Measurements from ENCODE around the gene TFCP2L1.

The TFCP2L1 gene

DNA sequence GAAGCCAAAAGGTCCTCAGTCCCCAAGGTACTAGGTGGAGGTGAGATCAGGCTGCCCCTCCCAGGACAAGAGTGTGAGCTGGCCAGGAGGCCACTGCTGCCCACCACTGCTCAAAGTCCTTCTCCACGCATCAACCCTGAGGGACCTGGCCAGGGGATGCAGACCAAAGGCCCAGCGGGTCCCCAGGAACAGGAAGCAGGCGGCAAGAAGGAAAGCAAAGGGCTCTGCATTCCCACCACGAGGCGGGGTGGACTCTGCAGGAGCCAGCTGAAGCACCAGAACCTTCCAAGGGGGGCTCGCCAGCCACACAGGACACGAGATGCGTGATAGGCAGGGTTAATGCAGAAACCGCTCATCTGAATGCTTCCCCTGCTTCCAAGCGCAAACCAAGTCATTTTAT is 67.4 kb downstream of the TFCP2L1 start (continued):
- no peak for TF ChIP-seq ZNF549 (tag by site-specific recombination; IDR thresholded peaks at IDR 0.05)
- TF ChIP-seq ZNF48 (tag by site-specific recombination; IDR thresholded peaks at IDR 0.05) = no peak

DNA sequence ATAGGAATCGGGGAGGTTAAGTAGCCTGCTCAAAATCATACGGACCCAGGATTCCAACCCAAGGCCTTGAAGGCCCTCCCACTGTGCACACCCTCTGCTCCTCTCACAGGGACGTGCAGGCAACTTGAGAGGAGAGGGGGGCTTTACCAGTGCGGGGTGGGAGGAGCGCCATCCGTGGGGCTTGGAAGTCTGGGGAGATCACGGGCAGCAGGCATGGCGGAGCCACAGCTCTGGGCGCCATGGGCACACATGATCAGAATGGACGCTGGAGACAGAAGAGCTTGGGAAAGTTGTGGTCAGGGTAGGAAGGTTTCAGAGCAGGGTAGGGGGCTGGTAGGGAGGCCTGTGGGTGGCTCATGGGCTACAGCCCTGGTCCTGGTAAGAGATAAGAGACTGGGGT is 70.7 kb downstream of the TFCP2L1 start:
- no peaks in the 10 kb centered on the region for H3K9me3 ChIP-seq (ENCODE audit: control insufficient read depth, insufficient read depth, low read depth, low read length)
- no peaks in the 10 kb centered on the region for H3K4me1 ChIP-seq (ENCODE audit: control insufficient read depth, insufficient read depth, low read length)
- no peak overlapping the region for H3K4me3 ChIP-seq (ENCODE audit: low read depth, low read length)
- POLR2A ChIA-PET = no interaction called here
- CTCF ChIA-PET = no interaction called here
- no peak overlapping the region for H3K27ac ChIP-seq (ENCODE audit: extremely low read depth, low read depth, low read length)
- TF ChIP-seq ZNF138 (tag by site-specific recombination; IDR thresholded peaks at IDR 0.05; ENCODE audit: borderline replicate concordance) (no peak), SCRT1 (tag by site-specific recombination; IDR thresholded peaks at IDR 0.05; ENCODE audit: borderline replicate concordance) (no peak), ZNF350 (tag by site-specific recombination; IDR thresholded peaks at IDR 0.05) (no peak)
- TF ChIP-seq, protein P1, sequence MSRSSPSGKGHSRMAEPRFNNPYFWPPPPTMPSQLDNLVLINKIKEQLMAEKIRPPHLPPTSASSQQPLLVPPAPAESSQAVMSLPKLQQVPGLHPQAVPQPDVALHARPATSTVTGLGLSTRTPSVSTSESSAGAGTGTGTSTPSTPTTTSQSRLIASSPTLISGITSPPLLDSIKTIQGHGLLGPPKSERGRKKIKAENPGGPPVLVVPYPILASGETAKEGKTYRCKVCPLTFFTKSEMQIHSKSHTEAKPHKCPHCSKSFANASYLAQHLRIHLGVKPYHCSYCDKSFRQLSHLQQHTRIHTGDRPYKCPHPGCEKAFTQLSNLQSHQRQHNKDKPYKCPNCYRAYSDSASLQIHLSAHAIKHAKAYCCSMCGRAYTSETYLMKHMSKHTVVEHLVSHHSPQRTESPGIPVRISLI (tag by site-specific recombination; IDR thresholded peaks at IDR 0.05) = no peak
- TF ChIP-seq, protein P2, sequence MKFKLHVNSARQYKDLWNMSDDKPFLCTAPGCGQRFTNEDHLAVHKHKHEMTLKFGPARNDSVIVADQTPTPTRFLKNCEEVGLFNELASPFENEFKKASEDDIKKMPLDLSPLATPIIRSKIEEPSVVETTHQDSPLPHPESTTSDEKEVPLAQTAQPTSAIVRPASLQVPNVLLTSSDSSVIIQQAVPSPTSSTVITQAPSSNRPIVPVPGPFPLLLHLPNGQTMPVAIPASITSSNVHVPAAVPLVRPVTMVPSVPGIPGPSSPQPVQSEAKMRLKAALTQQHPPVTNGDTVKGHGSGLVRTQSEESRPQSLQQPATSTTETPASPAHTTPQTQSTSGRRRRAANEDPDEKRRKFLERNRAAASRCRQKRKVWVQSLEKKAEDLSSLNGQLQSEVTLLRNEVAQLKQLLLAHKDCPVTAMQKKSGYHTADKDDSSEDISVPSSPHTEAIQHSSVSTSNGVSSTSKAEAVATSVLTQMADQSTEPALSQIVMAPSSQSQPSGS (tag by site-specific recombination; IDR thresholded peaks at IDR 0.05; ENCODE audit: low read depth) = no peak
- H3K36me3 ChIP-seq (ENCODE audit: control insufficient read depth in 2 of 2, insufficient read depth in 1 of 2, low read length in 2 of 2) = no peaks in the 10 kb centered on the region

DNA sequence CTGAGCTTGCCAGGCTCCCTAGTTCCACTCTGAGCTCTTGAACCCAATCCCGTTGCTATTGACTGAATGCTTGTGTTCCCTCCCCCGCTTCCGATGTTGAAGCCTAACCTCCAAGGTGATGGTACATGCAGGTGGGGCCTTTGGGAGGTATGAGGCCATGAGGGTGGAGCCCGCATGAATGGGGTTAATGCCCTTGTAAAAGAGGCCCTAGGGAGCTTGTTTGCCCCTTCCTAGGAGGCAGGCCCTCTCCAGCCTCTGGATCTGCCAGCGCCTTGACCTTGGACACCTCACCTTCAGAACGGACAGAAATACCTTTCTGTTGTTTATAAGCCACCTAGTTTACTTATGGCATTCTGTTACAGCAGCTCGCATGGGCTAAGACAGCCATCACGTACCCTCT is 71.6 kb downstream of the TFCP2L1 start:
- CTCF ChIA-PET = interaction anchor here (1.3 kb wide), 1 partner anchor 142 kb away, joined by 3 read pairs; no protein-coding TSS in a partner anchor
- no peak overlapping the region for H3K27ac ChIP-seq (ENCODE audit: extremely low read depth, low read depth, low read length)
- H3K36me3 ChIP-seq (ENCODE audit: control insufficient read depth in 2 of 2, insufficient read depth in 1 of 2, low read length in 2 of 2) = no peaks in the 10 kb centered on the region
- H3K4me1 ChIP-seq (ENCODE audit: control insufficient read depth, insufficient read depth, low read length) = no peaks in the 10 kb centered on the region
- no peaks in the 10 kb centered on the region for H3K9me3 ChIP-seq (ENCODE audit: control insufficient read depth, insufficient read depth, low read depth, low read length)
- H3K4me3 ChIP-seq (ENCODE audit: low read depth, low read length) = no peak overlapping the region
- POLR2A ChIA-PET = no interaction called here
- no peak for TF ChIP-seq ZNF175 (tag by site-specific recombination; IDR thresholded peaks at IDR 0.05)
- TF ChIP-seq ZNF830 (tag by site-specific recombination; IDR thresholded peaks at IDR 0.05; ENCODE audit: low read depth) = no peak
- no peak for TF ChIP-seq ZXDB (tag by site-specific recombination; IDR thresholded peaks at IDR 0.05)
- TF ChIP-seq FEZF1 (tag by site-specific recombination; IDR thresholded peaks at IDR 0.05) = no peak
- no peak for TF ChIP-seq ZNF16 (tag by site-specific recombination; IDR thresholded peaks at IDR 0.05; ENCODE audit: low read depth)
- no peak for TF ChIP-seq ZNF777 (tag by site-specific recombination; IDR thresholded peaks at IDR 0.05; ENCODE audit: borderline replicate concordance)

DNA sequence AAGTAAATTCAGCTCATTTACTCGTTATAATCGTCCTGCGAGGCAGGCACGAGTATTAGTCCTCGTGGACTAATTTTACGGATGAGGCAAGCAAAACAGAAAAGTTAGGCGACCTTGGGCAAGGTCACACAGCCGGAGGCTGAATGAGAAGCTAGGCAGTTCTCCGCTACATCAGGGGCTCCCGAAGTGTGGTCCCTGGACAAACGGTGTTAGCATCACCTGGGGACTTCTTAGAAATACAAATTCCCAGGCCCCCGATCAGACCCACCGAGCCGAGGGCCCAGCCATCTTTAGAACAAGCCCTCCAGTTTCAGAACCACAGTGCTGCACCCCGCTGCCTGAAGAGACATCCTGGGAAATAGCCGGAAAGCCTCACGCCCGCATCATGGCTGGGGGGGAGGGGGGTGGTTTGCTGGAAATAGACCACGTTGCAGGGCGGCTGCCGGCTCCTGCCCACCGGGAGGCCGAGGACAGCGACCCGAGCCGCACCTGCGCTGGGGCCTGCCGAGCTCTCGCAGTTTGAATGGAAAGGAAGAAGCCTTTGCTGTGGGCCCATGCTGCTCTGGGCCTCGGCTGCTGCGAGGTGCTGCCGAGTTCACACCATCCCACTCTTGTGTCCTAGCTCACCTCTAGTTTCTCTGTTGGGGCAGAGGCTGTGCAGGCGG is 72.2 kb downstream of the TFCP2L1 start:
- H3K4me1 ChIP-seq (ENCODE audit: control insufficient read depth, insufficient read depth, low read length) = no peaks in the 10 kb centered on the region
- ChIA-PET CTCF (interaction anchor here (0.7 to 1.9 kb wide), 3 partner anchors 9 to 143 kb away, joined by 3 to 4 read pairs (median 3); no protein-coding TSS in a partner anchor), POLR2A (no interaction called here)
- H3K27ac ChIP-seq (ENCODE audit: extremely low read depth, low read depth, low read length) = no peak overlapping the region
- H3K9me3 ChIP-seq (ENCODE audit: control insufficient read depth, insufficient read depth, low read depth, low read length) = no peaks in the 10 kb centered on the region
- no peak overlapping the region for H3K4me3 ChIP-seq (ENCODE audit: low read depth, low read length)
- no peaks in the 10 kb centered on the region for H3K36me3 ChIP-seq (ENCODE audit: control insufficient read depth in 2 of 2, insufficient read depth in 1 of 2, low read length in 2 of 2)
- TF ChIP-seq ZNF155 (tag by site-specific recombination; IDR thresholded peaks at IDR 0.05) (no peak), TCF7L2 (IDR thresholded peaks at IDR 0.05; ENCODE audit: borderline replicate concordance, low read depth, low read length) (no peak), ZNF654 (tag by site-specific recombination; IDR thresholded peaks at IDR 0.05; ENCODE audit: low read depth) (no peak), ZNF785 (tag by site-specific recombination; IDR thresholded peaks at IDR 0.05) (no peak), ZNF701 (tag by site-specific recombination; IDR thresholded peaks at IDR 0.05) (no peak), ZNF426 (tag by site-specific recombination; IDR thresholded peaks at IDR 0.05) (no peak), ZNF221 (tag by site-specific recombination; IDR thresholded peaks at IDR 0.05; ENCODE audit: borderline replicate concordance) (no peak)
- TF ChIP-seq, protein P3, sequence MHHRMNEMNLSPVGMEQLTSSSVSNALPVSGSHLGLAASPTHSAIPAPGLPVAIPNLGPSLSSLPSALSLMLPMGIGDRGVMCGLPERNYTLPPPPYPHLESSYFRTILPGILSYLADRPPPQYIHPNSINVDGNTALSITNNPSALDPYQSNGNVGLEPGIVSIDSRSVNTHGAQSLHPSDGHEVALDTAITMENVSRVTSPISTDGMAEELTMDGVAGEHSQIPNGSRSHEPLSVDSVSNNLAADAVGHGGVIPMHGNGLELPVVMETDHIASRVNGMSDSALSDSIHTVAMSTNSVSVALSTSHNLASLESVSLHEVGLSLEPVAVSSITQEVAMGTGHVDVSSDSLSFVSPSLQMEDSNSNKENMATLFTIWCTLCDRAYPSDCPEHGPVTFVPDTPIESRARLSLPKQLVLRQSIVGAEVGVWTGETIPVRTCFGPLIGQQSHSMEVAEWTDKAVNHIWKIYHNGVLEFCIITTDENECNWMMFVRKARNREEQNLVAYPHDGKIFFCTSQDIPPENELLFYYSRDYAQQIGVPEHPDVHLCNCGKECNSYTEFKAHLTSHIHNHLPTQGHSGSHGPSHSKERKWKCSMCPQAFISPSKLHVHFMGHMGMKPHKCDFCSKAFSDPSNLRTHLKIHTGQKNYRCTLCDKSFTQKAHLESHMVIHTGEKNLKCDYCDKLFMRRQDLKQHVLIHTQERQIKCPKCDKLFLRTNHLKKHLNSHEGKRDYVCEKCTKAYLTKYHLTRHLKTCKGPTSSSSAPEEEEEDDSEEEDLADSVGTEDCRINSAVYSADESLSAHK (tag by site-specific recombination; IDR thresholded peaks at IDR 0.05) = no peak
- TF ChIP-seq, protein P4, sequence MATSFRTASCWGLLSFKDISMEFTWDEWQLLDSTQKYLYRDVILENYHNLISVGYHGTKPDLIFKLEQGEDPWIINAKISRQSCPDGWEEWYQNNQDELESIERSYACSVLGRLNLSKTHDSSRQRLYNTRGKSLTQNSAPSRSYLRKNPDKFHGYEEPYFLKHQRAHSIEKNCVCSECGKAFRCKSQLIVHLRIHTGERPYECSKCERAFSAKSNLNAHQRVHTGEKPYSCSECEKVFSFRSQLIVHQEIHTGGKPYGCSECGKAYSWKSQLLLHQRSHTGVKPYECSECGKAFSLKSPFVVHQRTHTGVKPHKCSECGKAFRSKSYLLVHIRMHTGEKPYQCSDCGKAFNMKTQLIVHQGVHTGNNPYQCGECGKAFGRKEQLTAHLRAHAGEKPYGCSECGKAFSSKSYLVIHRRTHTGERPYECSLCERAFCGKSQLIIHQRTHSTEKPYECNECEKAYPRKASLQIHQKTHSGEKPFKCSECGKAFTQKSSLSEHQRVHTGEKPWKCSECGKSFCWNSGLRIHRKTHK (tag by site-specific recombination; IDR thresholded peaks at IDR 0.05) = no peak
